Mononuclear cell (primary cell): Measurements from ENCODE around the gene CPXCR1. TPM values are rescaled to one million over a fixed set of nuclear protein-coding genes. Genes with fewer than 3 reads are reported as not detected.
"Not testable (repeated sequence)": the region's sequence is repeated elsewhere in the genome, so short reads cannot be mapped to it uniquely, and the experiment has no call there.

Experiments
- H3K27me3 ChIP-seq: 2 replicates; pipeline ENCODE4 v1.6.0; 2011; ENCODE audit warnings: low read length, control low read depth; ENCODE audit not compliant: insufficient read depth
- H3K4me1 ChIP-seq: 2 replicates; pipeline ENCODE4 v1.5.1; 2011; ENCODE audit warnings: mild to moderate bottlenecking, low read length, control low read depth; ENCODE audit not compliant: insufficient read depth
- H3K4me3 ChIP-seq: 2 replicates; pipeline ENCODE4 v1.5.1; 2011; ENCODE audit warnings: mild to moderate bottlenecking, low read length, moderate library complexity
- H3K9me3 ChIP-seq: 2 replicates; pipeline ENCODE4 v1.5.1; 2011; ENCODE audit warnings: low read depth, mild to moderate bottlenecking, control low read depth, low read length
- total RNA-seq: library from RNA; depleted of rRNA; stranded (reverse); fragments of >200 nt; gene quantifications from one replicate; pipeline ENCODE4 v1.2.3, GENCODE V29; 2012

Gene CPXCR1
- not detected for total RNA-seq

DNA sequence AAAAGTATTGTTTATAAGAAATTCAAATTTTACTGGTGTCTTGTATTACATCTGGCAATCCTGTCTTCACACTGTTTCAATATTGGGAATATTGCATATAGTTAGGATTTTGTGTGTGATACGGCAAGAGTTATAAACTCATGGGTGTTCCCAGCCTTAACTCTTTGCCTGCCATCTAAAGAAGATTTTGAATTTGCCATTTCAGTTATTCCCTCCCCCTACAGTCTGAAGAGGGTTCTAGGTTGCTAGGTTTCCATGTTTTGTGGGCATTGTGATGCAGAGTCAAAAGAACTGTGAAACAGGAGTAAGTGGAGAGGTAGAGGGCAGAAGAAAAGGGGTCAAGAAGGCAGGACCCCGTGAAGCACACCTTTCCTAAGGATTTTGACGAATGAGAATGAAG is at the start of gene CPXCR1:
Gene CPXCR1 (plus strand): TSS at position 301 of the 400 bp plus-strand sequence. CDS start 6,190 bp downstream, outside the sequence.
- no peaks in the 10 kb centered on the region for H3K9me3 ChIP-seq
- no peaks in the 10 kb centered on the region for H3K4me1 ChIP-seq
- no peak within 1 kb of the TSS for H3K4me3 ChIP-seq
- no peaks in the 10 kb centered on the region for H3K27me3 ChIP-seq

DNA sequence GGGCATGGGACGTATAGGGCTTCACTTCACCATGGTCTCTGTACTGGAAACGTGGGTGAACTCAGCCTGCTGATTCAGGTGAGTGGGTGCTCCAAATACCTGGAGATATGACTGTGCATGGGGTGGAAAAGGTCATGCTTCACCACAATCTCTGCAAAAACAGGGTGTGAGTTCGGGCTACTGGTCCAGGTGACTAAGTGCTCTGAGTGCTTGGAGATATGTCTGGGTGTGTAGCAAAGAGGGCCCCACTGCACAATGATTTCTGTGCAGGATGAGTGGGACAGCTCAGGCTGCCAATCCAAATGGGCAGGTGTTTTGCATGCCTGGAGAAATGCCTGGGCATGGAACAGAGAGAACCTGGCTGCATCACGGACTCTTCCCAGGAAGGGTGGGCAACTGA is 11.2 kb upstream of the CPXCR1 start:
- Histone ChIP-seq H3K9me3 (no peaks in the 10 kb centered on the region), H3K27me3 (no peaks in the 10 kb centered on the region), H3K4me3 (no peak overlapping the region), H3K4me1 (no peaks in the 10 kb centered on the region)

DNA sequence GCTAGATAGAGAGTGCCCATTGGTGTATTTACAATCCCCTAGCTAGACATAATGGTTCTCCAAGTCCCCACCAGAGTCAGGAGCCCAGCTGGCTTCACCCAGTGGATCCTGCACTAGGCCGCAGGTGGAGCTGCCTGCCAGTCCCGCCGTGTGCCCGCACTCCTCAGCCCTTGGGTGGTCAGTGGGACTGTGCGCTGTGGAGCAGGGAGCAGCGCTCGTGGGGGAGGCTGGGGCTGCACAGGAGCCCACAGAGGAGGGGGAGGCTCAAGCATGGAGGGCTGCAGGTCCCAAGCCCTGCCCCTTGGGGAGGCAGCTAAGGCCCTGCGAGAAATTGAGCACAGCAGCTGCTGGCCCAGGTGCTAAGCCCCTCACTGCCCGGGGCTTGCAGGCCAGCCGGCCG is 810 bp upstream of the CPXCR1 start:
- H3K27me3 ChIP-seq, H3K4me3 ChIP-seq, H3K4me1 ChIP-seq, H3K9me3 ChIP-seq: not testable (repeated sequence)

DNA sequence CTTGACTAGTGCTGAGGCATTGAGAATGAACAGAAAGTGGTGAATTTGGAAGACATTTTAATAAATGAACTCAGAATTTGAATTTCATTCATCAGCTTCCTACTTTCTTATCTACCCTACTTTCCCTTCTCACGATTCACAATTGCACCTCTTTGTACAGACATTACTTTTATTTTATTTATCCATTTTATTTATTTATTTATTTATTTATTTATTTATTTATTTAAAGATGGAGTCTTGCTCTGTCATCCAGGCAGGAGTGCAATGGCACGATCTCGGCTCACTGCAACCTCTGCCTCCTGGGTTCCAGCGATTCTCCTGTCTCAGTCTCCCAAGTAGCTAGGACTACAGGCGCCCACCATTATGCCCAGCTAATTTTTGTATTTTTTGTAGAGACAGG is 5.3 kb downstream of the CPXCR1 start:
- not testable (repeated sequence) for H3K4me3 ChIP-seq, H3K9me3 ChIP-seq, H3K4me1 ChIP-seq, H3K27me3 ChIP-seq

DNA sequence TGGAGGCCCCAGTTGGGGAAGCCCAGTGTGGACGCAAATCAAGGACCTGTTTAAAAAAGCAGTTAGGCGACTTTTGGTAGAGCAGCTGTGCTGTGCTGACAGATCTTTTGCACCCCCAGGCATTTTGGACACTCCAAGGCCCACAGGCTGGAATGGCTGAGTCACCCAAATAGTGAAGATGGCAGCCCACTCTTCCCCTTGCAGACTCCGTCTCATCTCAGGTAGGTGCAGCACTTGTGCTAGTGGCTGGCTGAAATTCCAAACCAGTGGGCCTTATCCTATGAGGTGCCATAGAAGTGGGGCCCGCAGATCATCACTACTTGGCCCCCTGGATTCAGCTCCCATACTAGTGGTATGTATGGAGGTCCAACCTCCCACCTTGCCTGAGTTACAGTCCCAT is 42.8 kb downstream of the CPXCR1 start:
- no peaks in the 10 kb centered on the region for H3K9me3 ChIP-seq

More for the DNA sequence above, 42.8 kb downstream of the CPXCR1 start:
- no peak overlapping the region for H3K4me3 ChIP-seq
- H3K4me1 ChIP-seq: no peaks in the 10 kb centered on the region
- no peaks in the 10 kb centered on the region for H3K27me3 ChIP-seq
